ENCODE measurements around the gene CCDC117.
"Not testable (repeated sequence)": the region's sequence is repeated elsewhere in the genome, so short reads cannot be mapped to it uniquely, and the experiment has no call there.

Gene CCDC117

DNA sequence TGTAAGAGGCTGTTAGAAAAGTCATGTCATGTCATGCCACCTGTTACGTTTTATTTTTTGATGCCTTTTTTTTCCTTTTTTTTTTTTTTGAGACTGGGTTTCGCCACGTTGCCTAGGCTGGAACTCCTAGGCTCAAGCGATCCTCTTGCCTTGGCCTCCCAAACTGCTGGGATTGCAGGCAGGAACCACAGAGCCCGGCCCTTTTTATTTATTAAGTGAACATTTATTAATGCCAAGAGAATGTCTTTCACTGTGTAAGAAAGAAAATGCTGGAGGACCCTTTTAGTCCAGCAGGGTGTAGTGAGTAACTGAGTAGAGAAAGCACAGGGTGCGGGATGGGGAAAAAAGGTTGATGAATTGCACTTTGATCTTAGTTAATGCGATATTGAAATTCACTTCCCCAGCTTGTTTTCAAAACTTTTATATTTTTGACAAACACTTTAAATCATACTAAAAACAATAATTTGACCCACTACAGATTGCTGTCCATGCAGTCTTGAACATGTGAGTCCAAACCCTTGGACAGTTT is 30.2 kb downstream of the CCDC117 start:
- no peak for DNase-seq

DNA sequence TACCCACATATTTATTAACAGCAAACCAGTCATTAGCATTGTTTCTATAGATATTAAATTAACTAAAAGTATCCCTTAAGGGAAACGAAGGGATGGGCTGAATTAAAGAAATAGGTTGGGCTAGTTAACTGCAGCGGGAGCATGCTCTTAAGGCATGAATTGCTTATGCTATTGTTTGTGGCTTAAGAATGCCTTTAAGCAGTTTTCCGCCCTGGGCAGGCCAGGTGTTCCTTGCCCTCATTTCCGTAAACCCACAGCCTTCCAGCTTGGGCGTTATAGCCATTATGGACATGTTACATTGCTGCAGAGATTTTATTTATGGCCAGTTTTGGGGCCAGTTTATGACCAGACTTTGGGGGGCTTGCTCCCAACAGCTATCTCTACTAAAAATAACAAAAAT is 32.9 kb downstream of the CCDC117 start:
- DNase-seq, result not testable (repeated sequence)

DNA sequence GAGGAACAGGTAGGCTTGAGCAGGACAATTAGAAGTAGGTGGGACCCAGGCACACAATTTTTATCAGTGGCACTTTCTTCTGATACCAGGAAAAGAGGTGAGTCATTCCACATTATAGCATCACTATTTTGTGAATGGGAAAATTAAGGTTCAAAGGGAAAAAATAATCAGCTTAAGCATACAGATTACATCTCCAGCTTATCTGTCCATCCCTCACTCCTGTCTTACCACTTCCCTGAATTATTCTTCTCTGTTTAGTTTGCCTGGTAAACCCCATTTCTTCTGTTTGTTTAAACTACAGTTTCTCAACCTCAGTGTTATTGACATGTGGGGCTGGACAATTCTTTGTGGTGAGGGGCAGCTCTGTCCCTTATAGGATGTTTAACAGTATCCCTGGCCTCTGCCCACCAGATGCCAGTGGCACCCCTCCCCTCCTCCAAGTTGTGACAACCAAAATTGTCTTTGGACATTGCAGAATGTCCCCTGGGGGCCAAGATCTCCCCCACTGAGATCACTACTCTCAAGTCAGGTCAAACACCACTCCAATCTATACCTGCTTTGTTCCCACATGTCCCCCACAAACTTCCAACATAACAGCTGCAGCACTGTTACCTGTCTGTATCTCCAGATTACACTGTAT is 36.3 kb downstream of the CCDC117 start:
- DNase-seq, result no peak

DNA sequence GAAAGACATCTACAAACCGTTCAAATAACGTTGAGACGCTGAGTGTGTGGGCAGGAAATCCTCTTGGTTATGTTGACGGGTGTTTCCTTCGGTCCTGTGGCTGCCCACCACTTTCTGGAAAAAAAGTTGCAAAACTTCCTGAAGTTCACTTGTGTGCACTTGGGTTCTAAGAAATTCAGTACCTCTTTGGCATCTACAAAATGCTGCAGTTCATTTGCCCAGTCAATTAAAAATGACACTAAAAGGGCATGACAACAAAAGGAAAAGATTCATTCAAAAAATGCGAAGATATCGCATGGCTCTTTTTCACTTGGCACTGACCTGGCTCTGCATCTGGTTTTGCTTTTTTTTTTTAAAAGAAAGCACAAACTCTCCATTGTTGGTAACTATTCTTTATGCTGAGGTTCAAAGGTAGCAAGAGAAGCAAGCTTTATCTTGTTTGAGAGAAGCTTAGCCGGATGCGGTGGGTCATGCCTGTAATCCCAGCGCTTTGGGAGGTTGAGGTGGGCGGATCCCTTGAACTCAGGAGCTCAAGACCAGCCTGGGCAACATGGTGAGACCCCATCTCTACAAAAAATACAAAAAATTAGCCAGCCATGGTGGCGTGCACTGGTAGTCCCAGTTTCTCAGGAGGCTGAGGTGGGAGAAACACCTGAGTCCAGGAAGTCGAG is 38.5 kb downstream of the CCDC117 start:
- peak; percentile 51 for DNase-seq

DNA sequence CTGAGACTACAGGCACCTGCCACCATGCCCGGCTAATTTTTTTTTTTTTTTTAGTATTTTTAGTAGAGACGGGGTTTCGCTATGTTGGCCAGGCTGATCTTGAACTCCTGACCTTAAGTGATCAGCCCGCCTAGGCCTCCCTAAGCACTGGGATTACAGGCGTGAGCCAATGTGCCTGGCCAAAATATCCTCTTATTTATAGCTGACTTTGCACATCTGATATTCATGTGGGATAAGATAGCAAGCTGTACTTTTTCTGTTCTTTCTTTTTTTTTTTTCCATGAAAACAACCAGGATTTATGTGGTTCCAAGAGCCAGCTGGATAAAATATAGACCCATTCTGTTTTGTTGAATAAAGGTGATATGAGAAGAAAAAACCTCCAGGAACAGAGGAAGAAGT is 40.0 kb downstream of the CCDC117 start:
- DNase-seq, result no peak

- no peak for DNase-seq
Measured at GRCh38 chr22:28813772-28814518, 41.5 kb downstream of the CCDC117 start.

DNA sequence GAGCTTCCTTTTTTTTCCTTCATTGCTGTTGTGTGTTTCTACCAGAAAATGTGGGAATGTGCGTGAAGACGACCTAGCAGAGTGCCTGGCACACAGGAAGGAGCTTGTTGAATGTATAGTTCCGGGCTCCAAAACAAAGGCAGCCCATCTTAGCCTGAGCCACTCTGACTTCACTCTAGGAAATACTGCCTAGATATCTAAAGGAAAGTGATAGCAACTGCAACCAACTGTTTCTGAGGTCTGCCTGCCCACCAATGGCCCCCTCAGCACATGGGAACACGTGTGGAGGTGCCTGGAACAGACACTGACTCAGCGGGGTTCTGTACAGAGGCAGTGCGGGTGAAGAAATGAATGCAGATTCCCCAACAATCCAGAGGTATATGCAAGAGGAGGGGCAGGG is 42.6 kb downstream of the CCDC117 start:
- DNase-seq, result peak; percentile 22

GRCh38 chr22:28815729-28816128 is 43.2 kb downstream of the CCDC117 start:
- no peak for DNase-seq

DNA sequence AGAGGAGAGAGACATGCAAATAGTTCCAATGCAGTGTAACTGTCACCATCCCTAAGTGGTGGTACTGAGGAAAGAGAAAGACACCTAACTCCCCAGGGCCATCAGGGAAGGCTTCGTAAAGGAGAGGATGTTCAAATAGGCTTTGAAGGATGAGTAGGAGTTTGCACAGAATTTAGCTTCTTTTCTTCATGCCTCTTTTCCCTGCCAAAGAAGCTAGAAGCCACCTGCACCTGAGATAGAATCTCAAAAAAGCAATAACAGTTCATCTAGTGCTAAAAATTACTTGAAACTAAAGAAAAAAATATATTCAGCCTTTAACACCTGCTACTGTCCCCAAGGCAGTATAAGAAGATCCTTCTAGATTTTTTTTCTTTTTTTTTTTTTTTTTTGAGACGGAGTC is 44.6 kb downstream of the CCDC117 start:
- DNase-seq, result no peak

DNA sequence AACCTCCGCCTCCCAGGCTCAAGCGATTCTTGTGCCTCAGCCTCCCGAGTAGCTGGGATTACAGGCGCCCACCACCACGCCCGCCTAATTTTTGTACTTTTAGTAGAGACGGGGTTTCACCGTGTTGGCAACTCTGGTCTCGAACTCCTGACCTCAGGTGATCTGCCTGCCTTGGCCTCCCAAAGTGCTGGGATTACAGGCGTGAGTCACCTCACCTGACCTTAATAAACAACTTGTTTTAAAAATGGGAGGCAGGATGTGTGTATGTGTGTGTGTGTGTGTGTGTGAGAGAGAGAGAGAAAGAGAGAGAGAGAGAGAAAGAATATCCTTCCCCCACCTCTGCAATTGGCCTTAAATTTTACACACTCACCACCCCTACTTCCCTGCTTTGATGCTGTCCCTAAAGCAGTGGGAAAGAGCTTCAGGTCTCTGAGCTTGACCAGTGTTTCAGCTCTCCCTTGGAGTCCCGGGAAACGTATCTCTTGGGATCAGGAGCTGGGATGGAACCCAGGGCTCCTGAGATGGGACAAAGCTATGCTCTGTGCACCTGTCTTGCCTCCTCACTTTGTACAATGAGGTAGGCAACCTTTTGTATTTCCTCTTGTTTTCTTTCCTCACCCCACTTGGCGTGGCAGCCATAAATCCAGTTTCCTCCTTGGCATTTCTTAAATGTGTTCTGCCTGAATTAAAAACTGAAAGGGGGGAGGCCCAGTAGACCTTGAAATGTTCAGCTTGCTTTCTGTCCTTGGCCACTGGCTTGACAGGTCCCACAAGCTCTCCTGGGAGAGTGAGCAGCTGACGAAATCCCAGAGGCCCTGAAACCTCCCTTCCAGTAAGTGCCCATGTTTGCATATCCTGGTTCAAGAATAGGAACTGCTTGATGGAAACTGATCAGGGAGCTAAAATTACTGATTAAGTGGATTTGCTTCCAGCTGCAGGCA is 45.7 kb downstream of the CCDC117 start:
- DNase-seq, result peak; percentile 25

- no peak for DNase-seq
Measured at GRCh38 chr22:28819253-28820096, 47.0 kb downstream of the CCDC117 start.

- no peak for DNase-seq
Measured at GRCh38 chr22:28820885-28821284, 48.4 kb downstream of the CCDC117 start.

GRCh38 chr22:28821452-28821851 is 49.0 kb downstream of the CCDC117 start:
- DNase-seq, result no peak

- DNase-seq, result peak; percentile 64
Measured at GRCh38 chr22:28822930-28823551, 50.5 kb downstream of the CCDC117 start.

DNA sequence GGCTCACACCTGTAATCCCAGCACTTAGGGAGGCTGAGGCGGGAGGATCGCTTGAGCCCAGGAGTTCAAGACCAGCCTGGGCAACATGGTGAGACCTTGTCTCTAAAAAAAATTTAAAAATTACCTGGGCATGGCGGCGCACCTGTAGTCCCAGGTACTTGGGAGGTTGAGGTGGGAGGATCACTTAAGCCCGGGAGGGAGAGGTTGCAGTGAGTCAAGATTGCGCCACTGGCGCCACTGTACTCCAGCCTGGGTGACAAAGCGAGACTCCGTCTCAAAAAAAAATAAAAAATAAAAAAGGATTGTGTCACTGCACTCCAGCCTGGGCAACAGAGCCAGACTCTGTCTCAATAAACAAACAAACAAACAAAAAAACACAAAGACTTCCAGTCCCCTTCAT is 52.0 kb downstream of the CCDC117 start:
- not testable (repeated sequence) for DNase-seq

DNA sequence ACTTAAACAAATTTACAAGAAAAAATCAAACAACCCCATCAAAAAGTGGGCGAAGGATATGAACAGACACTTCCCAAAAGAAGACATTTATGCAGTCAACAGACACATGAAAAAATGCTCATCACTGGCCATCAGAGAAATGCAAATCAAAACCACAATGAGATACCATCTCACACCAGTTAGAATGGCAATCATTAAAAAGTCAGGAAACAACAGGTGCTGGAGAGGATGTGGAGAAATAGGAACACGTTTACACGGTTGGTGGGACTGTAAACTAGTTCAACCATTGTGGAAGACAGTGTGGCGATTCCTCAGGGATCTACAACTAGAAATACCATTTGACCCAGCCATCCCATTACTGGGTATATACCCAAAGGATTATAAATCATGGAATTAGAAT is 53.9 kb downstream of the CCDC117 start:
- DNase-seq, result not testable (repeated sequence)

DNA sequence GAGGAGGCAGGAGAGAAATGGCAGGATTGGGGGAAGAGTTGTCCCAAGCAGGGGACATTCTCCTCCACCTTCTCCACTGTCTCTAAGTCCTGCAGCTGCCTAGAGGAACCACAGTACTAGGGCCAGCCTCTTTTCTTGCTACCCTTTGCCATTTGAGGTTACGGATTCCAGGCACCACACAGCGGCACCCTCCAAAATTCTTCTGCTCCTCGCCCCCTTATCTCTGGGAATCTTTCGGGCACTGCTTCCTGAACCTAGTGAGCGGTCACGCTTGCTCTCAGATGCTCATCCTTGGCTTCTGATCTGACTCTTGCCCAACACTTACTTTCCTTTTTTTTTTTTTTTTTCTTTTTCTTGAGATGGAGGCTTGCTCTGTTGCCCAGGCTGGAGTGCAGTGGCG is 54.4 kb downstream of the CCDC117 start:
- no peak for DNase-seq

DNA sequence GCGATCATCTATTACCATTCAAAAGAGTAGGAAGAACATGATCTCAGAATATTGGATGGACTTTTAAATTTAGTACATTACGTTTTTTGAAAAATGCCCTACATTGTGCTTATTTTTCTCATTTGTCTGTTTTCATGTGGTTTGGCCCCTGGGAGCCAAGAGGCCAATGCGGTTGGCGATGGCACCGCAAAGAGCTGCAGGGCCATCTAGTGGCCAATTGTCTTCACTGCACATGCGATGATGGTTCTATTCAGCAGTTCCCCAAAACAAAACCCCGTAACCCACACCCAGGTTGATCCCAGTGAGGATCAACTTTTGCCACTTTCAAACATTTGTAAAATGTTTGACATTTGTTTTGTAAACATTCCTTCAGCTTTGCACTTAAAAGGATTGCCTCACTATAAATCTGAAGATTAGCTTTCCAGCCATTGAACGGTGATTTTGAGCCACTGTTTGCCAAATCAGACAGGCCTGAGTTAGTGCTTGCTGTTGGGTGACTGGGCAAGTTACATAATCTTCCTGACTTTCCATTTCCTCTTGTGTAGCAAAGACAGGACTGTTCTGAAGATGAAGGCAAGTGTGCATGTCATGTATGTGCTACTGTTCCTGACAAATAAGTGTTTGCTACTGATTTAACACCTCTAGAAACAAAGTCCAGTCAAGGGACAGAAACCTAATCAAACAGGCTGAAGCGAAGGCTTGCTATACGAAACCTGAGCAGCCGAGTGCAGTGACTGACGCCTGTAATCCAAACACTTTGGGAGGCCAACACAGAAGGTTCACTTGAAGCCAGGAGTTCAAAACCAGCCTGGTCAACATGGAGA is 57.1 kb downstream of the CCDC117 start:
- DNase-seq, result peak; percentile 85

GRCh38 chr22:28830441-28830840 is 57.9 kb downstream of the CCDC117 start:
- DNase-seq, result no peak

All from CD4-positive, alpha-beta T cell treated with Interleukin-17A for 4 hours (primary cell).